Neural progenitor cell (in vitro differentiated cells): Measurements from ENCODE around the gene ALDH1L1. TPM values are rescaled to one million over a fixed set of nuclear protein-coding genes. Genes with fewer than 3 reads are reported as not detected.

Experiments used
- DNase-seq: peaks from one replicate; pipeline ENCODE4 v3.0.0-alpha.2; 2016; ENCODE audit warnings: low spot score
- H2AFZ ChIP-seq: fragments of 200-600 bp; sonication (generic); replicated peaks from 2 replicates; pipeline ENCODE4 v1.6.1; 2016; ENCODE audit warnings: antibody characterized with exemption
- H3F3A ChIP-seq: fragments of 200-600 bp; sonication (generic); 2 replicates; pipeline ENCODE4 v1.6.1; 2016; ENCODE audit warnings: antibody characterized with exemption, low read depth
- H3K27ac ChIP-seq: fragments of 200-600 bp; sonication (generic); 2 replicates; pipeline ENCODE4 v1.5.1; 2016; ENCODE audit warnings: mild to moderate bottlenecking
- H3K27me3 ChIP-seq: fragments of 200-600 bp; sonication (generic); 2 replicates; pipeline ENCODE4 v1.6.1; 2016; ENCODE audit warnings: mild to moderate bottlenecking, moderate library complexity
- H3K36me3 ChIP-seq: fragments of 200-600 bp; sonication (generic); 2 replicates; pipeline ENCODE4 v1.5.1; 2016
- H3K4me1 ChIP-seq: fragments of 200-600 bp; sonication (generic); 2 replicates; pipeline ENCODE4 v1.6.1; 2016; ENCODE audit warnings: mixed run types
- H3K4me2 ChIP-seq: fragments of 200-600 bp; sonication (generic); 2 replicates; pipeline ENCODE4 v1.6.1; 2016
- H3K4me3 ChIP-seq: fragments of 200-600 bp; sonication (generic); 2 replicates; pipeline ENCODE4 v1.5.1; 2016
- H3K79me2 ChIP-seq: fragments of 200-600 bp; sonication (generic); 2 replicates; pipeline ENCODE4 v1.6.1; 2016; ENCODE audit warnings: low read depth
- H3K9ac ChIP-seq: fragments of 200-600 bp; sonication (generic); 2 replicates; pipeline ENCODE4 v1.6.1; 2016
- H3K9me3 ChIP-seq: fragments of 200-600 bp; sonication (generic); 2 replicates; pipeline ENCODE4 v1.5.1; 2016; ENCODE audit warnings: low read depth
- H4K20me1 ChIP-seq: fragments of 200-600 bp; sonication (generic); 2 replicates; pipeline ENCODE4 v1.6.1; 2016; ENCODE audit warnings: low read depth
- H3K27ac Mint-ChIP-seq: 3 replicates; pipeline ENCODE4 v1.8.0; 2021; ENCODE audit warnings: mixed read lengths
- H3K27me3 Mint-ChIP-seq: 2 replicates; pipeline ENCODE4 v1.8.0; 2022; ENCODE audit warnings: low read depth, mild to moderate bottlenecking, inconsistent platforms, moderate library complexity, mixed read lengths; ENCODE audit not compliant: insufficient read depth
- H3K36me3 Mint-ChIP-seq: 3 replicates; pipeline ENCODE4 v1.8.0; 2021; ENCODE audit warnings: mixed read lengths
- H3K4me1 Mint-ChIP-seq: 3 replicates; pipeline ENCODE4 v1.8.0; 2021; ENCODE audit warnings: mixed read lengths
- H3K4me3 Mint-ChIP-seq: 3 replicates; pipeline ENCODE4 v1.8.0; 2021; ENCODE audit warnings: mild to moderate bottlenecking, moderate library complexity, mixed read lengths
- H3K9me3 Mint-ChIP-seq: 3 replicates; pipeline ENCODE4 v1.8.0; 2020; ENCODE audit warnings: mixed read lengths
- EZH2 ChIP-seq: fragments of 200-600 bp; sonication (generic); IDR thresholded peaks from 2 replicates; pipeline ENCODE4 v1.6.1; 2017; ENCODE audit warnings: antibody characterized with exemption, mild to moderate bottlenecking, moderate library complexity
- EZH2phosphoT487 ChIP-seq: fragments of 200-600 bp; sonication (generic); IDR thresholded peaks from 2 replicates; pipeline ENCODE4 v1.6.1; 2017; ENCODE audit warnings: antibody characterized with exemption
- total RNA-seq: library from RNA; depleted of rRNA; stranded (reverse); fragments of >200 nt; gene quantifications from 2 replicates; pipeline ENCODE4 v1.2.3, GENCODE V29; 2015; ENCODE audit warnings: low replicate concordance
- TF ChIP-seq, protein P1 (sequence below): fragments of 200-600 bp; sonication (generic); IDR thresholded peaks from 2 replicates; pipeline ENCODE4 v1.5.1; 2017; ENCODE audit warnings: antibody characterized with exemption, mild to moderate bottlenecking

Gene ALDH1L1
- total RNA-seq, 1 donor from 2014 or later: 0.60 TPM

DNA sequence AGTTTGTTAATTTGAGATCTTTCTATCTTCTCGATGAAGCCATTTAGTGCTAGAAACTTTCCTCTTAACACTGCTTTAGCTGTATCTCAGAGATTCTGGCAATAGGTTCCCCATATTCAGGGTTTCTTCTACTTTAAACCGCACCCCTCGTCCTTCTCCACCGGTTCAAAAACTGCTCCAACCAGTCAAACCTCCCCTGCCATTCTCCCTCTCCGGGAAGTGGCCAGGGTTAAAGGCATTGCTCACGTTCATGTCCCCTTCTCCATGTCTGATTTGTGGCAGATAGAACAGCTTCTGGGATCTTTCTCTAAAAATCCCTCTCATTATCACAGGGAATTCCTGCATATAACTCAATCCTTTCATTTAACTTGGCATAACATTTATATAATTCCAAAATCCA lies 14.4 kb downstream of the ALDH1L1 start:
- Mint-ChIP-seq H3K27me3 (no peaks in the 10 kb centered on the region), H3K4me1 (peaks cover 3% of the 10 kb centered on the region), H3K36me3 (no peaks in the 10 kb centered on the region), H3K4me3 (no peak overlapping the region), H3K27ac (no peak overlapping the region), H3K9me3 (peaks cover 4% of the 10 kb centered on the region)
- H3K4me2 ChIP-seq: no peak overlapping the region
- no peak overlapping the region for H2AFZ ChIP-seq
- H3K79me2 ChIP-seq: no peaks in the 10 kb centered on the region
- no peaks in the 10 kb centered on the region for H4K20me1 ChIP-seq
- H3K9ac ChIP-seq: no peak overlapping the region
- peaks cover 4% of the 10 kb centered on the region for H3K4me1 ChIP-seq
- H3K4me3 ChIP-seq: no peak overlapping the region
- no peak for DNase-seq
- H3K9me3 ChIP-seq: no peaks in the 10 kb centered on the region
- no peaks in the 10 kb centered on the region for H3K27me3 ChIP-seq
- TF ChIP-seq EZH2: no peak
- TF ChIP-seq, protein P1, sequence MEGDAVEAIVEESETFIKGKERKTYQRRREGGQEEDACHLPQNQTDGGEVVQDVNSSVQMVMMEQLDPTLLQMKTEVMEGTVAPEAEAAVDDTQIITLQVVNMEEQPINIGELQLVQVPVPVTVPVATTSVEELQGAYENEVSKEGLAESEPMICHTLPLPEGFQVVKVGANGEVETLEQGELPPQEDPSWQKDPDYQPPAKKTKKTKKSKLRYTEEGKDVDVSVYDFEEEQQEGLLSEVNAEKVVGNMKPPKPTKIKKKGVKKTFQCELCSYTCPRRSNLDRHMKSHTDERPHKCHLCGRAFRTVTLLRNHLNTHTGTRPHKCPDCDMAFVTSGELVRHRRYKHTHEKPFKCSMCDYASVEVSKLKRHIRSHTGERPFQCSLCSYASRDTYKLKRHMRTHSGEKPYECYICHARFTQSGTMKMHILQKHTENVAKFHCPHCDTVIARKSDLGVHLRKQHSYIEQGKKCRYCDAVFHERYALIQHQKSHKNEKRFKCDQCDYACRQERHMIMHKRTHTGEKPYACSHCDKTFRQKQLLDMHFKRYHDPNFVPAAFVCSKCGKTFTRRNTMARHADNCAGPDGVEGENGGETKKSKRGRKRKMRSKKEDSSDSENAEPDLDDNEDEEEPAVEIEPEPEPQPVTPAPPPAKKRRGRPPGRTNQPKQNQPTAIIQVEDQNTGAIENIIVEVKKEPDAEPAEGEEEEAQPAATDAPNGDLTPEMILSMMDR: no peak
- no peak for TF ChIP-seq EZH2phosphoT487
- no peak overlapping the region for H3K27ac ChIP-seq
- no peaks in the 10 kb centered on the region for H3F3A ChIP-seq
- H3K36me3 ChIP-seq: no peaks in the 10 kb centered on the region

DNA sequence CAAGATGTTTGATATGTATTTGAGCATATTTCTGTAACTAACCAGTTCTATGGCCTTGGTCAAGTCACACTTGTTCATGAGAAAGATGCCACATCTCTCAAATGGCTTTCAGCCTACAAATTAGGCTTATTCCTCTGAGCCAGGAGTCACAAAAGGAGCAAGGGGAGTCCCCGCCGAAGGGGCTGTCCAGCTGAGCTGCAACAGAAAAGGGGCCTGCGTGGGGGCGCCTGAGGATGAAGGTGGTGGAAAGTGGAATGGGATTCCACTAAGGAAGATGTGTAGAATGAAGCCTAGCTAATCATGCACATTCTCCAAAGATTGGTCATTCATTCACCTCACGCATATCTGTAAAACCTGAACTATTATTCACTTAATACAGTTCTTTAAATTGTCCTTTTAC lies 19.1 kb downstream of the ALDH1L1 start:
- Histone ChIP-seq H4K20me1 (no peaks in the 10 kb centered on the region), H3K27me3 (no peaks in the 10 kb centered on the region), H3K27ac (no peak overlapping the region), H3K36me3 (no peaks in the 10 kb centered on the region), H2AFZ (no peak overlapping the region), H3K9ac (no peak overlapping the region), H3K4me3 (no peak overlapping the region), H3K9me3 (no peaks in the 10 kb centered on the region), H3K79me2 (no peaks in the 10 kb centered on the region), H3F3A (no peaks in the 10 kb centered on the region), H3K4me2 (no peak overlapping the region), H3K4me1 (no peaks in the 10 kb centered on the region)
- no peak for DNase-seq
- H3K27me3 Mint-ChIP-seq: peaks cover 6% of the 10 kb centered on the region
- H3K27ac Mint-ChIP-seq: no peak overlapping the region
- H3K9me3 Mint-ChIP-seq: peaks cover 4% of the 10 kb centered on the region
- no peak for TF ChIP-seq EZH2phosphoT487
- no peak for TF ChIP-seq EZH2
- TF ChIP-seq, protein P1: no peak
- H3K36me3 Mint-ChIP-seq: no peaks in the 10 kb centered on the region
- peaks cover 16% of the 10 kb centered on the region for H3K4me1 Mint-ChIP-seq
- no peak overlapping the region for H3K4me3 Mint-ChIP-seq

DNA sequence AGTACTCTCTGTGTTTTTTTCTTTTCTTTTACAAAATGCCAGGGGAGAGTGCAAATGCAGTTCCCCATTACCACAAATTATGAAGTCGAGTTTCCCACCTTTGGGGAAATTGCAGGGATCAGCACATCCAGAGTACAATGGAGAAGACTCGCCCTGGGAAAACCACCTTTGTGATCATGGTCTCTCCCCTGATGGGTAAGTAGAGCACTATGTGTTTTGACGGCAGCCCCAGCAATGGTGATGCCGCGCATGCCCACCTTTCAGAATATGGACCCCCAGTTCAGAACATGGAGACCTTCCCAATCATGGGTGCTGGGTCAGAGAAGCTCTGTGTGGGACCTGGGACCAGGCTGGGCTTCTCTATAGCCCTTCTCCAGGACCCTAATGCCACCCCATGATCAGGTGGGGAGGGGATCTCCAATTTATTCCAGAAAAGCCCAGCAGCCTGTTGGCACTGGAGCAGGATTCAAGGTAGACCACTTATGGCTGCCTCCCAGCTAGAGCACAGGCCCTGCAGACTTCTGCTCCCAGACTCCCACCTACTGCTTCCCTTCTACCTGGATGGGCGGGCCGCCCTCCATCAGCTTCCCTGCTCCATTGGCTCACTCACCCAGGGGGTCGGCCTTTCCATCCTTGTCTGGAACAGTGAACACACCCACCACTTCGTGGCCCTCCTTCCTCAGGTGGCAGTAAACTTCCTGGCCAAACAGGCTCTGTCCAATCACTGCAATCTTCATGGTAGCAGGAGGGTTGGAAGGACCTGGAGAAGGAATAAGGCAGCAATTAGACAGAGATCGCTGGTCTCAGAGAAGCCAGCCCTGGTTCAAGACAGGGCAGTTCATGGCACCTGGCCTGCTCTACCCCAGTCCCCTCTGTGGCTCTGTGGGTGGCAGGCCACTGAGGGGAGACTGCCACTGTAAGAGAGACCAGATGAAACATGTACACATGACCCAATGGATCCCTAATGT lies 19.9 kb downstream of the ALDH1L1 start:
- Mint-ChIP-seq H3K27me3 (peaks cover 6% of the 10 kb centered on the region), H3K27ac (no peak overlapping the region), H3K4me3 (no peak overlapping the region), H3K36me3 (no peaks in the 10 kb centered on the region), H3K9me3 (peaks cover 2% of the 10 kb centered on the region), H3K4me1 (peaks cover 16% of the 10 kb centered on the region)
- Histone ChIP-seq H3K27me3 (no peaks in the 10 kb centered on the region), H3K79me2 (no peaks in the 10 kb centered on the region), H4K20me1 (no peaks in the 10 kb centered on the region), H3K9ac (no peak overlapping the region), H3K4me3 (no peak overlapping the region), H3K4me2 (no peak overlapping the region), H3F3A (no peaks in the 10 kb centered on the region), H3K4me1 (no peaks in the 10 kb centered on the region), H3K36me3 (no peaks in the 10 kb centered on the region), H2AFZ (no peak overlapping the region), H3K27ac (no peak overlapping the region), H3K9me3 (no peaks in the 10 kb centered on the region)
- DNase-seq: no peak
- TF ChIP-seq, protein P1: no peak
- TF ChIP-seq EZH2 (no peak), EZH2phosphoT487 (no peak)
